HG03066 (cell line): ENCODE data around the gene UTP4.
"Not testable (repeated sequence)": the region's sequence is repeated elsewhere in the genome, so short reads cannot be mapped to it uniquely, and the experiment has no call there.

Source experiments
- ATAC-seq: cut with Tn5 transposase; IDR thresholded peaks from one replicate; pipeline ENCODE4 v1.9.1; 2021; ENCODE audit warnings: low read depth; ENCODE audit not compliant: unreplicated experiment

Gene UTP4

GRCh38 chr16:69109486-69110270, 22.8 kb upstream of the UTP4 start:
- ATAC-seq: no peak

GRCh38 chr16:69110406-69110805, 22.0 kb upstream of the UTP4 start:
- ATAC-seq: no peak

GRCh38 chr16:69111216-69111875, 21.1 kb upstream of the UTP4 start:
- no peak for ATAC-seq

GRCh38 chr16:69111876-69112230, 20.6 kb upstream of the UTP4 start:
- no peak for ATAC-seq

GRCh38 chr16:69112285-69113129, 19.9 kb upstream of the UTP4 start:
- no peak for ATAC-seq

- no peak for ATAC-seq
Measured at GRCh38 chr16:69113216-69113615, 19.2 kb upstream of the UTP4 start.

GRCh38 chr16:69114346-69114975, 18.0 kb upstream of the UTP4 start:
- ATAC-seq: no peak

GRCh38 chr16:69114976-69115355, 17.5 kb upstream of the UTP4 start:
- no peak for ATAC-seq

- no peak for ATAC-seq
Measured at GRCh38 chr16:69115361-69115760, 17.1 kb upstream of the UTP4 start.

GRCh38 chr16:69115837-69116236, 16.6 kb upstream of the UTP4 start:
- no peak for ATAC-seq

GRCh38 chr16:69116256-69116875, 16.1 kb upstream of the UTP4 start:
- no peak for ATAC-seq

GRCh38 chr16:69116906-69117305, 15.5 kb upstream of the UTP4 start:
- no peak for ATAC-seq

GRCh38 chr16:69118468-69118867, 14.0 kb upstream of the UTP4 start:
- ATAC-seq: no peak

- ATAC-seq: no peak
Measured at GRCh38 chr16:69118994-69119393, 13.5 kb upstream of the UTP4 start.

GRCh38 chr16:69119536-69119935, 12.9 kb upstream of the UTP4 start:
- ATAC-seq: no peak

GRCh38 chr16:69120096-69120664, 12.3 kb upstream of the UTP4 start:
- no peak for ATAC-seq

- ATAC-seq: no peak
Measured at GRCh38 chr16:69123910-69124309, 8.5 kb upstream of the UTP4 start.

- not testable (repeated sequence) for ATAC-seq
Measured at GRCh38 chr16:69124406-69124805, 8.0 kb upstream of the UTP4 start.

- ATAC-seq: not testable (repeated sequence)
Measured at GRCh38 chr16:69124961-69125360, 7.5 kb upstream of the UTP4 start.

- ATAC-seq: no peak
Measured at GRCh38 chr16:69126221-69126620, 6.2 kb upstream of the UTP4 start.
